Duodenal mucosa (tissue), 2 donors: ENCODE results near the gene TSPO2.

Source experiments
- H3K27ac ChIP-seq: one replicate; pipeline ENCODE4 v1.7.0; 2013; ENCODE audit warnings: low read depth, low read length
- H3K27me3 ChIP-seq, 2 donors: one replicate each; pipeline ENCODE4 v1.7.0; 2013; ENCODE audit warnings: low read length in 2 of 2, control low read depth in 1 of 2; ENCODE audit not compliant: insufficient read depth in 2 of 2, control insufficient read depth in 1 of 2
- H3K36me3 ChIP-seq, 2 donors: one replicate each; pipeline ENCODE4 v1.7.0; 2013; ENCODE audit warnings: low read length in 2 of 2, control low read depth in 1 of 2; ENCODE audit not compliant: insufficient read depth in 2 of 2, control insufficient read depth in 1 of 2
- H3K4me1 ChIP-seq, 2 donors: one replicate each; pipeline ENCODE4 v1.7.0; 2013; ENCODE audit warnings: low read length in 2 of 2, control low read depth in 1 of 2; ENCODE audit not compliant: insufficient read depth in 2 of 2, control insufficient read depth in 1 of 2
- H3K4me3 ChIP-seq, 2 donors: one replicate each; pipeline ENCODE4 v1.7.0; 2013; ENCODE audit warnings: low read length in 2 of 2, low read depth in 1 of 2
- H3K9ac ChIP-seq, 2 donors: one replicate each; pipeline ENCODE4 v1.7.0; 2013; ENCODE audit warnings: low read length in 2 of 2, low read depth in 1 of 2
- H3K9me3 ChIP-seq, 2 donors: one replicate each; pipeline ENCODE4 v1.7.0; 2013; ENCODE audit warnings: low read length in 2 of 2, control low read depth in 1 of 2; ENCODE audit not compliant: control insufficient read depth in 1 of 2

The TSPO2 gene

DNA sequence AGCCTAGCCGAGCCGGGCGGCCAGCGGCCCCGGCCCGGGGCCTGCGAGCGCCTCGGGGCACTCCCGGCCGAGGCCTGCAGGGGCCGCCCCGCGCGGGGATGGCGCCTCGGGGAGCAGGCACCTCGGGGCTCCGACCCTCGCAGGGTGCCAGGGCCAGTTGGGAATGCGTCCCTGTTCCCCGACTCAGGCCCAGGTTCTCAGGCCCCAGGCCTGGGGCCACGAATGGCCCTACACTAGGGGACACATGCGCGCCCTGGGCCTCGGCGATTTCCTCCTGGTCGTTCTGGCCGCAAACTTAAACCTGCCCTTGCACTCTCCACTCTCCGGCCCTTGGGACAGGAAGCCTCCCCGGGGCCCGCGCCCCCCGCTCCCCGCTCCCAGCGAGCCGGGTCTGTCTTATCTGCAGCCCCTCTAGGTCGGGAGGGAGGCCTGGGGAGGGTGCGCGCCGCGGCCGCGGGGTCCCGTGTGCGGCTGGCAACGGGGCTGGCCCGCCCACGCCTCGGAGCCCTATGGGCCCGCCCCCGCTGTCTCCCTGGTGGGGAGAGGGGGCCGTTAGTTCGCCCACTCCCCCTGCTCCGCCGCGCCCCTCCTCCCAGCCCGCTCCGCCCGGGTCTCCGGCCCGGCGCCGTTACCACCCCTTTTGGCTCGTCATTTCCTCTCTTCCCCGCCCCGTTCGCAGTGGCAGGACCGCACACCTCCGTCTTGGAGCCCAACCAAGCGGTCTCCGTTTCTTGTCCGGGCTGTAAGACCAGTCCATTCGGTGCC lies 31.1 kb downstream of the TSPO2 start:
- peak overlapping the region; percentile 78 to 86 for H3K4me3 ChIP-seq
- H3K4me1 ChIP-seq = peaks cover 29 to 47% of the 10 kb centered on the region in 2 donors
- H3K27me3 ChIP-seq = no peaks in the 10 kb centered on the region
- H3K27ac ChIP-seq = peak overlapping the region; percentile 100
- peaks cover under 1 to 11% of the 10 kb centered on the region in 2 donors for H3K36me3 ChIP-seq
- peak overlapping the region; percentile 85 to 94 for H3K9ac ChIP-seq
- H3K9me3 ChIP-seq = no peaks in the 10 kb centered on the region

DNA sequence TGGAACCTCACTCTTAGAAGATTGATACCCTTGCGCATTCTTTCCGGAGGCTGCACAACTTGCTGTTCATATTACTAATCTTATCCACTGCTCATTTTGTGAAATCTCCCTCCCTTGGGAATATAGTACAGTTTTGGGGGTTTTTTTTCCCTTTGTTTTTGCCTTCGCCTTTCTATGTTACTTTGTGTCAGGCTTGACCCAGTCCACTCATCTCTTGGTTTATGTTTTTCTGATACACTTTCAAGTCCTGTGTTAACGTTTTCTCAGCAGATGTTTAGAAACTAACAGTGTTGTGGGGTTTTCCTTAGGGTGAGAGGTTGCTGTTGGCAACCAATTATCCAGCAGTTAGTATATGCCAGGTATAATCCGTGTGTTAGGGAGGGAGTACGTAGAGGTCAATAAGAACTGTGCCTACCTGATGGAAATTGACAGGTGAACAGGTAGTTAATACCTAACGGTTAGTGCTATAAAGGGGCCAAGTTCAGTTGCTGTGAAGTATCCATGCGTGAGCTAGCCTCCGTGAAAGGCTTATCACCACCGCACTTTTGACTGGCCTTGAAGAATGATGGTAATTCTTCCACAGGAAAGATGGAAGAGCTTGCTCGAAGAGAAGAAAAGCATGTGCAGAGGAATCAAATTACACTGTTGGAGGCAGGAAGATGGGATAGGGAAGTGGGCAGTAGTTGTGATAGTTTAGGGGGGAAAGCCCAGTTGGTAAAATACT lies 31.9 kb downstream of the TSPO2 start:
- H3K9ac ChIP-seq = peak overlapping the region; percentile 85 to 94
- peak overlapping the region; percentile 78 to 86 for H3K4me3 ChIP-seq
- no peaks in the 10 kb centered on the region for H3K27me3 ChIP-seq
- H3K9me3 ChIP-seq = no peaks in the 10 kb centered on the region
- peak overlapping the region; percentile 100 for H3K27ac ChIP-seq
- peaks cover 0 to 4% of the 10 kb centered on the region in 2 donors for H3K36me3 ChIP-seq
- peaks cover 29 to 54% of the 10 kb centered on the region in 2 donors for H3K4me1 ChIP-seq

DNA sequence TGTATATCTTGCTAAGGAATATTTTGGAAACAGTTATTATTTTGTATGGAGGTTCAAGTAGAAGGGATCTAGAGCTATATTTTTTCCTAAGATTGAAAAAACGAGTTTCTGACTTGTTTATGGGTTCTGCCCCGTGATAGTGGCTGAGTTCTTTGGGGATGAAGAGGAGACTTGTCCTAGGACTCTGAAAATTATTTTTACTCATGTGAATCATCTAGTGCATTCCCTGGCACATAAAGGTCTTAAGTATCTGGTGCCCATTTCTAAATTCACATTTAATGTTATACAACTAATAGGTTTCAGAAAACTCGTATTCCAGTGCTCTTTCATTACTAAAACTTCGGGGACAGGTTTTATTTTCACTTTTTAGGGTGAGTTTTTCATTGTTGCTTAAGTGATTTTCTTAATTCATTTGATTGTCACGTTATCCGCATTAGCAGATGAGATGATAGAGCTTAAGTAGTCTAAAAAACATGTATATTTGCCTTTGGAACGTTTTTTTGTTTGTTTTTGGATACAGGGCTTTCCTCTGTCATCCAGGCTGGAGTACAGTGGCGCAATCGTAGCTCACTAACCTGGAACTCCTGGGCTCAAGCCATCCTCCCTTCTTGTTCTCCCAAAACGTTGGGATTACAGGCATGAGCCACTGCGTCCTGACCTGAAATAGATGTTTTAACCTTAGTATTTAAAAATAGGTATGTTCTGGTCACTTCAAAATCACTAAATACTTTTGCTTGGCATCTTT lies 32.6 kb downstream of the TSPO2 start:
- Histone ChIP-seq H3K27ac (no peak overlapping the region), H3K9ac (peak overlapping the region; percentile 85 to 94), H3K4me3 (peak overlapping the region; percentile 78 to 86), H3K4me1 (peaks cover 29 to 54% of the 10 kb centered on the region in 2 donors), H3K27me3 (no peaks in the 10 kb centered on the region), H3K36me3 (peaks cover 0 to 4% of the 10 kb centered on the region in 2 donors), H3K9me3 (no peaks in the 10 kb centered on the region)

DNA sequence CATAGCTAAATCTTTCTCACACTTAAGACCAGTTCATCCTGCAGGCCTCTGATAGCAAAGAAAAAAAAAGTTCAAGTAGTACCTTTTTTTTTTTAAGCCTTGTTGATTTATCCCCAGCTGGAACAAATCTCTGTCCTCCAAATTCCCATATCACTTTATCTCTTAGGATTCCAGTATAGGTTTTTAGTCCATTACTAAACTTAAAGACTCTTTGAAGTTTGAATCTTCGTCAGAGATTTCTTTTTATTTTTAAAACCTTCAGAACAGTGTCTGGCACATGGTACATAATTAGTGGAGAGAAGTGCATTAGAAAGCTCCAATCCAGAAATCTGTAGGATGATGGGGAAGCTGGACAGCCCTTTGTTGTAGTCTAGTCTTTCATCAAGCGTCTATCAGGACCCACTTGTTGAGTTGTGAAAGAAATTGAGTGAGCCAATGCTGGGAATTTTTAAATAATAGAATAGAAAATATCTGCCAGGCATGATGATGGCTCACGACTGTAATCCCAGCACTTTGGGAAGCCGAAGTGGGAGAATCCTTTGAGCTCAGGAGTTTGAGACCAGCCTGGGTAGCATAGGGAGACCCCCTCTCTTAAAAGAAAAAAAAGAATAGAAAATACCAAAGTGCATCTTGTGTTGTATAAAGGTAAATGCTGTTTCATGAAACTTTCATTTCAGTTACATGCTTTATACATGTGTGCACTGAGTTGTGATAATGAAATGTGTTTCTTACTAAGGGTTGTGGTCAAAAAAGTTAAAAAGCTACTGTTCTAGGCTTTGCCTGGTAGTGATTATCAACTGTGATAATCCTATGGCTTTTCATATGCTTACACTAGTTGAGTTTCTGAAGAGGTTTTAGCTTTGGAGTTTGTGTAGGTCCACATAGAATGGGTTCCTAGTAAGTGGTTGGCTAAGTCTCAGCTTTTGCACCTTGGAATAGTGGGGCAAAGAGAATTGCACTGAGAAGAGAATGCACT lies 33.7 kb downstream of the TSPO2 start:
- H3K9me3 ChIP-seq = no peaks in the 10 kb centered on the region
- peak overlapping the region in 1 of 2 donors; percentile 85 for H3K9ac ChIP-seq
- no peak overlapping the region for H3K4me3 ChIP-seq
- peaks cover 26 to 49% of the 10 kb centered on the region in 2 donors for H3K4me1 ChIP-seq
- no peaks in the 10 kb centered on the region for H3K27me3 ChIP-seq
- H3K27ac ChIP-seq = no peak overlapping the region
- peaks cover 6 to 12% of the 10 kb centered on the region in 2 donors for H3K36me3 ChIP-seq

DNA sequence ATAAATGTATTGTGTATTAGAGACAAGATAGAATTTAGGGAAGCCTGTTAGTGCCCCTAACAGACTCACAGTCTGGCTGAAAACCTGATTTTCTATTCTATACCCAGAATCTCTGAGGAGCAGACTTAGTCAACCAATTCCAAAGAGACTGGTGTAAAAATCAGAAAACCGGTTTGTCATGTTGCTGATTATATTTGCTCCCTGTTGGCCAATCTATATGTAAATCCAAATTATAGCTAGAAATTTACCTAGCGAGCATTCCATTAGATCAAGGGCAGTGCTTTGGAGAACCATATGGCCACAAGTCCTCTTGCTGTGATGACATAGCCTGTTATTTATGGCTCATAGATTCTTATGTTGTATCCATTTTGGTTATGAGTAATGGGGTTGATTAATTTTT lies 35.3 kb downstream of the TSPO2 start:
- H3K9me3 ChIP-seq = no peaks in the 10 kb centered on the region
- peaks cover 13 to 16% of the 10 kb centered on the region in 2 donors for H3K36me3 ChIP-seq
- peaks cover 22 to 44% of the 10 kb centered on the region in 2 donors for H3K4me1 ChIP-seq
- H3K9ac ChIP-seq = no peak overlapping the region
- no peak overlapping the region for H3K4me3 ChIP-seq
- H3K27me3 ChIP-seq = no peaks in the 10 kb centered on the region
- no peak overlapping the region for H3K27ac ChIP-seq

DNA sequence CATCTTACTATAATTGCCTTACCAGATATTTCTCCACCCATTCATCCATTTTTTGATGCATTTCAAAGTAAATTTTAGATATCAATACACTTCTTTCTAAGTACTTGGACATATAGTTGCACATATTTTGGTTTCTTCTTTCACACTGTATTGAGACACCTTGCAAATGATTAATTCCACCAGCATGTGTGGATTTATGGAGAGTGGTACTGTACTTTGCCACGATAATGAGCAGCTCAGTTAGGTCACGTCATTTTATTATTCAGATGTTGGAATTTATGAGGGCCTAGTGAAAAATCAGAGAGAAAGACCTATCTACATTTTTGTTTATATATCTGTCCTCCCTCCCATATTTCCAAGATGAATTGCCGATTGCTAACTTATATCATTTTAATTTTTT lies 35.8 kb downstream of the TSPO2 start:
- Histone ChIP-seq H3K27ac (no peak overlapping the region), H3K4me1 (peaks cover 22 to 44% of the 10 kb centered on the region in 2 donors), H3K36me3 (peaks cover 13 to 18% of the 10 kb centered on the region in 2 donors), H3K27me3 (no peaks in the 10 kb centered on the region), H3K9ac (no peak overlapping the region), H3K4me3 (no peak overlapping the region), H3K9me3 (no peaks in the 10 kb centered on the region)

DNA sequence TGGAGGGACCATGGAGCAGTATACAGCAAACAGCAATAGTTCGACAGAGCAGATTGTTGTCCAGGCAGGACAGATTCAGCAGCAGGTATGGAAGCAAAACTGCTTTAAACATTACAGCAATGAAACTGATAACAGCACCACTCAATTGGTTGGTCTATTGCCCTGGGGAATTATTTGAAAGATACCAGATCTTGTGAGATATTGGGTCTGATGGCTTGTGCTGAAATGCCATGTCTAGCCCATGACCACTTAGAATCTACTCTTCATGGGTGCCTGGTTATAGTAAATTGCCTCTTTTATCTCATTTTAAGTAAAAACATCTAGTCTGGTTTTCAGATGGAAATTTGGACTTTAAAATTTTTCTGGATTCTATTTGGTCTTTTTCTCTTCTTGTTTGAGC lies 36.8 kb downstream of the TSPO2 start:
- no peak overlapping the region for H3K9ac ChIP-seq
- no peaks in the 10 kb centered on the region for H3K9me3 ChIP-seq
- H3K27ac ChIP-seq = no peak overlapping the region
- H3K4me3 ChIP-seq = no peak overlapping the region
- peaks cover 17 to 28% of the 10 kb centered on the region in 2 donors for H3K36me3 ChIP-seq
- H3K4me1 ChIP-seq = peaks cover 19 to 44% of the 10 kb centered on the region in 2 donors
- no peaks in the 10 kb centered on the region for H3K27me3 ChIP-seq

DNA sequence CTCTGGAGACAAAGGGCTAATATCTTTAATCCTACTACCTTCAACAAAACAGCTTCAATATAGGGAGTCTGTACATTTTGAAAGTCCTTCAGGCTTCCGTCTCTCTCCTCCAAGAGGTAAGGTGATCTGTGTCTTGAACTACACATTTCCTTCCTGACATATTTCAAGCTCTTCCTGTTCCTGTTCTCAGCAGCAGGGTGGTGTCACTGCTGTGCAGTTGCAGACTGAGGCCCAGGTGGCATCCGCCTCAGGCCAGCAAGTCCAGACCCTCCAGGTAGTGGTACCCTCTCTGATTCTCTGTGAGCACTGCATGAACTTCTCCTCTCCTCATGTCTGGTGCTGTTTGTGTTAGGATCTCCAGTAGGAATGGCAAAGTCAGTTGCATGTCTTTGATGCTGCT lies 38.4 kb downstream of the TSPO2 start:
- Histone ChIP-seq H3K27ac (no peak overlapping the region), H3K4me3 (no peak overlapping the region), H3K36me3 (peaks cover 20 to 36% of the 10 kb centered on the region in 2 donors), H3K9ac (no peak overlapping the region), H3K4me1 (peaks cover 6 to 28% of the 10 kb centered on the region in 2 donors), H3K9me3 (no peaks in the 10 kb centered on the region), H3K27me3 (no peaks in the 10 kb centered on the region)

DNA sequence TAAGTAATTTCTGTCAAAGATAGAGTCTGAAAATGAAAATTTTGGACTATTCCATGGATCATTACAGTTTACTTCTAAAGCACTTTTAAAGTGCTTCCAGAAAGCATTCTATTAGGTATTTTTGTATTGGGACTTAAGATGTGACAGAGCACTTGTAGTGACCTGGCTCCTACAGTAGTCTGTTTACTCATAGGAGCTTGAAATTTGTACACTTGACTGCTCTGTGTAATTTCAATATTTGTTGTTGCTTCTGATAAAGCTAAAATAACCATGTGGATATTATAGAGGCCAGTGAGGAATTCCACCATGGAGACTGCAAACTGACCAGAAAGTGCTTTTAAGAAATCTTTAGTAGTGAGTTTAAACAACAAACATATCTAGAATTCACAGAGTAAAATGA lies 40.8 kb downstream of the TSPO2 start:
- Histone ChIP-seq H3K4me3 (no peak overlapping the region), H3K36me3 (peaks cover 30 to 50% of the 10 kb centered on the region in 2 donors), H3K9me3 (no peaks in the 10 kb centered on the region), H3K9ac (no peak overlapping the region), H3K27me3 (no peaks in the 10 kb centered on the region), H3K27ac (no peak overlapping the region), H3K4me1 (peaks cover 0 to 8% of the 10 kb centered on the region in 2 donors)
